Spleen (tissue), 11 donors: ENCODE data around the gene ATG9A. TPM values are rescaled to one million over a fixed set of nuclear protein-coding genes. Genes with fewer than 3 reads are reported as not detected.

ENCODE experiments used
- DNase-seq: peaks from one replicate; pipeline ENCODE4 v3.0.0-alpha.2; 2020
- H3K27ac ChIP-seq, 8 donors: fragments of 200-600 bp; sonication (generic) in 7 of 8; 1 replicate in 4 of 8; 2 replicates in 4 of 8; pipeline versions ENCODE4 v1.5.0 to v1.8.0; 2016 to 2021; ENCODE audit warnings: inconsistent platforms in 4 of 8, mild to moderate bottlenecking in 4 of 8, moderate library complexity in 1 of 8
- H3K27me3 ChIP-seq, 7 donors: fragments of 200-600 bp; sonication (generic) in 6 of 7; replicated peaks in 1 of 7; 1 replicate in 4 of 7; 2 replicates in 3 of 7; pipeline versions ENCODE4 v1.5.0 to v1.8.0; 2016 to 2021; ENCODE audit warnings: inconsistent platforms in 3 of 7, mild to moderate bottlenecking in 1 of 7
- H3K36me3 ChIP-seq, 6 donors: fragments of 200-600 bp; sonication (generic) in 5 of 6; 1 replicate in 4 of 6; 2 replicates in 2 of 6; pipeline versions ENCODE4 v1.5.0 to v1.8.0; 2016 to 2021; ENCODE audit warnings: inconsistent platforms in 2 of 6
- H3K4me1 ChIP-seq, 6 donors: fragments of 200-600 bp; sonication (generic) in 5 of 6; 1 replicate in 3 of 6; 2 replicates in 3 of 6; pipeline versions ENCODE4 v1.5.0 to v1.8.0; 2016 to 2021; ENCODE audit warnings: inconsistent platforms in 3 of 6
- H3K4me3 ChIP-seq, 8 donors: fragments of 200-600 bp; sonication (generic) in 7 of 8; 1 replicate in 4 of 8; 2 replicates in 4 of 8; pipeline versions ENCODE4 v1.5.0 to v1.8.0; 2016 to 2021; ENCODE audit warnings: inconsistent platforms in 4 of 8, mild to moderate bottlenecking in 4 of 8, moderate library complexity in 2 of 8
- H3K9me3 ChIP-seq, 8 donors: fragments of 200-600 bp; sonication (generic) in 7 of 8; 1 replicate in 4 of 8; 2 replicates in 4 of 8; pipeline versions ENCODE4 v1.5.0 to v1.8.0; 2016 to 2021; ENCODE audit warnings: inconsistent platforms in 4 of 8
- CTCF ChIP-seq, 11 experiments: fragments of 200-600 bp in 7 of 11; fragments of 450-650 bp in 4 of 11; sonication (generic) in 4 of 11; IDR thresholded peaks in 8 of 11; conservative IDR thresholded peaks in 3 of 11; 1 replicate in 7 of 11; 2 replicates in 4 of 11; pipeline versions ENCODE4 v1.4.0 to v1.8.0; 2016 to 2021; ENCODE audit warnings: antibody characterized with exemption in 11 of 11, inconsistent platforms in 4 of 11, mild to moderate bottlenecking in 1 of 11
- POLR2A ChIP-seq, 3 donors: fragments of 450-650 bp; IDR thresholded peaks; one replicate each; pipeline ENCODE4 v1.5.1; 2017; ENCODE audit warnings: antibody characterized with exemption in 3 of 3, mild to moderate bottlenecking in 1 of 3
- POLR2AphosphoS5 ChIP-seq, 3 donors: sonication (generic); formaldehyde crosslinking; IDR thresholded peaks; one replicate each; pipeline ENCODE4 v1.5.1; 2017; ENCODE audit warnings: antibody characterized with exemption in 3 of 3
- WGBS, 5 donors: extraction: QIAGEN DNeasy Blood & Tissue Kit in 3 of 5; methylation state at CpG; one replicate each; pipeline versions ENCODE4 v1.1.5 to v1.1.7; 2013 to 2018; 5-methylcytosine and 5-hydroxymethylcytosine counted together
- intact Hi-C: fragments of 100-400 bp; cut with DNase I; formaldehyde crosslinking; loops from one replicate; pipeline ENCODE4 v1.15.0; 2023; ENCODE audit warnings: low total_unique reads
- polyA plus RNA-seq, 3 donors: library from polyadenylated mRNA; stranded (reverse); fragments of 200-250 nt; gene quantifications; one replicate each; pipeline ENCODE4 v1.2.1, GENCODE V29; 2013
- total RNA-seq, 7 donors: library from RNA; depleted of rRNA in 3 of 7; stranded (reverse); fragments of >200 nt in 3 of 7; fragmentation: NEBNext Ultra II Directional in 4 of 7; extraction: Animal tissue kit (Norgen Biotek cat#: 25700) in 4 of 7; gene quantifications; one replicate each; pipeline versions ENCODE4 v1.1.0 to v1.2.1, GENCODE V29; 2016 to 2021
- donor health status: healthy with polysubstance abuse.
- donor health status: DM: no; HTN: no; CAD: no; lungs with moderate emphysema.
- donor health status: DM: no; HTN: no; CAD: no.
- donor health status: Bipolar disorder and iron deficiency.
- donor health status: healthy.
- donor health status: DM: no; HTN: no; CAD: no.
- donor health status: DM: yes; HTN: yes; CAD: no.

ATG9A gene
- total and polyA plus RNA-seq, 10 donors, result 9.4 to 68.2 (median 44.8) TPM

- intact Hi-C loops, result no loop called here
- peak; percentile 67 for DNase-seq
Observed at GRCh38 chr2:219210196-219210885, 19.1 kb downstream of the ATG9A start.

GRCh38 chr2:219209236-219210195 is 19.9 kb downstream of the ATG9A start:
- peak; percentile 76 for DNase-seq
- Histone ChIP-seq H3K4me1 (peaks cover 7 to 72% (median 35%) of the 10 kb centered on the region in 6 donors), H3K4me3 (no peak overlapping the region), H3K9me3 (no peaks in the 10 kb centered on the region), H3K27ac (peak overlapping the region in 3 of 8 donors; percentile 8 to 96 (median 69)), H3K27me3 (no peaks in the 10 kb centered on the region), H3K36me3 (peaks cover 0 to 64% (median 15%) of the 10 kb centered on the region in 6 donors)
- intact Hi-C loops, result loop anchor here (5.0 kb wide), 1 partner anchor 37 kb away; the partner anchor contains the start of gene SLC23A3
- TF ChIP-seq POLR2A (IDR thresholded peaks at IDR 0.05), result no peak
- peak in 1 of 3 donors; percentile 44 for TF ChIP-seq POLR2AphosphoS5 (IDR thresholded peaks at IDR 0.05)
- no peak for TF ChIP-seq CTCF (IDR thresholded peaks at IDR 0.05 in 8 of 11, conservative IDR thresholded peaks at IDR 0.05 in 3 of 11)
- WGBS, 5 donors, result 44 to 66% (median 50%) methylated on average over 18 of the region's 18 CpGs

More at GRCh38 chr2:219210196-219210885, 19.1 kb downstream of the ATG9A start:
- H3K27me3 ChIP-seq, result no peaks in the 10 kb centered on the region
- H3K4me3 ChIP-seq, result no peak overlapping the region
- no peaks in the 10 kb centered on the region for H3K9me3 ChIP-seq
- peaks cover 0 to 72% (median 15%) of the 10 kb centered on the region in 6 donors for H3K36me3 ChIP-seq
- 90 to 96% (median 94%) methylated on average over 24 of the region's 24 CpGs for WGBS, 5 donors
- no peak for TF ChIP-seq POLR2A (IDR thresholded peaks at IDR 0.05)
- peak in 1 of 3 donors; percentile 50 for TF ChIP-seq POLR2AphosphoS5 (IDR thresholded peaks at IDR 0.05)
- TF ChIP-seq CTCF (IDR thresholded peaks at IDR 0.05 in 8 of 11, conservative IDR thresholded peaks at IDR 0.05 in 3 of 11), result no peak
- peaks cover 7 to 72% (median 35%) of the 10 kb centered on the region in 6 donors for H3K4me1 ChIP-seq
- peak overlapping the region in 3 of 8 donors; percentile 67 to 96 (median 69) for H3K27ac ChIP-seq

- no peak for TF ChIP-seq CTCF (IDR thresholded peaks at IDR 0.05 in 8 of 11, conservative IDR thresholded peaks at IDR 0.05 in 3 of 11)
- Histone ChIP-seq H3K27me3 (no peaks in the 10 kb centered on the region), H3K27ac (peak overlapping the region; percentile 93 to 98 (median 97)), H3K4me3 (peak overlapping the region in 4 of 8 donors; percentile 51 to 84 (median 59)), H3K4me1 (peaks cover 7 to 66% (median 35%) of the 10 kb centered on the region in 6 donors), H3K9me3 (no peaks in the 10 kb centered on the region), H3K36me3 (peaks cover 0 to 50% (median 15%) of the 10 kb centered on the region in 6 donors)
- peak; percentile 71 for DNase-seq
- intact Hi-C loops, result loop anchor here (5.0 kb wide), 1 partner anchor 36 kb away; the partner anchor contains the start of gene SLC23A3
- 63 to 78% (median 66%) methylated on average over 16 to 17 of the region's 17 CpGs for WGBS, 5 donors
Observed at GRCh38 chr2:219207884-219208740, 21.3 kb downstream of the ATG9A start.
